H9 (cell line): ENCODE measurements around the gene CR1L. TPM values are rescaled to one million over a fixed set of nuclear protein-coding genes. Genes with fewer than 3 reads are reported as not detected.
"Not testable (repeated sequence)": the region's sequence is repeated elsewhere in the genome, so short reads cannot be mapped to it uniquely, and the experiment has no call there.

Experiments used
- DNase-seq: peaks from one replicate; pipeline ENCODE4 v3.0.0-alpha.2; 2017
- H2AFZ ChIP-seq: one replicate; pipeline ENCODE4 v1.6.1; 2013; ENCODE audit warnings: mild to moderate bottlenecking, low read length, control low read depth, moderate library complexity
- H2AK5ac ChIP-seq: 2 replicates; pipeline ENCODE4 v1.6.1; 2013; ENCODE audit warnings: low read length, control low read depth, mixed read lengths; ENCODE audit not compliant: insufficient read length
- H2BK120ac ChIP-seq: one replicate; pipeline ENCODE4 v1.6.1; 2013; ENCODE audit warnings: low read depth, mild to moderate bottlenecking, low read length, control low read depth, inconsistent platforms; ENCODE audit not compliant: poor library complexity, severe bottlenecking
- H2BK12ac ChIP-seq: 2 replicates; pipeline ENCODE4 v1.6.1; 2013; ENCODE audit warnings: low read length, control low read depth, mixed read lengths, low read depth; ENCODE audit not compliant: insufficient read length
- H2BK15ac ChIP-seq: 2 replicates; pipeline ENCODE4 v1.6.1; 2013; ENCODE audit warnings: low read depth, low read length, control low read depth
- H2BK20ac ChIP-seq: one replicate; pipeline ENCODE4 v1.6.1; 2013; ENCODE audit warnings: low read depth, mild to moderate bottlenecking, low read length, control low read depth, inconsistent platforms; ENCODE audit not compliant: poor library complexity, severe bottlenecking
- H2BK5ac ChIP-seq: 2 replicates; pipeline ENCODE4 v1.6.1; 2013; ENCODE audit warnings: low read length, control low read depth, mixed read lengths; ENCODE audit not compliant: insufficient read length
- H3K14ac ChIP-seq: 2 replicates; pipeline ENCODE4 v1.6.1; 2013; ENCODE audit warnings: low read length, control low read depth; ENCODE audit not compliant: insufficient read depth
- H3K18ac ChIP-seq: 2 replicates; pipeline ENCODE4 v1.6.1; 2013; ENCODE audit warnings: low read depth, mild to moderate bottlenecking, mixed read lengths, low read length, control low read depth; ENCODE audit not compliant: insufficient read length
- H3K23ac ChIP-seq: 2 replicates; pipeline ENCODE4 v1.6.1; 2013; ENCODE audit warnings: low read length, control low read depth, mixed read lengths, low read depth; ENCODE audit not compliant: insufficient read length
- H3K23me2 ChIP-seq: 2 replicates; pipeline ENCODE4 v1.6.1; 2013; ENCODE audit warnings: low read depth, mild to moderate bottlenecking, mixed read lengths, low read length, control low read depth; ENCODE audit not compliant: insufficient read length, poor library complexity, severe bottlenecking
- H3K27ac ChIP-seq: 2 replicates; pipeline ENCODE4 v1.5.1; 2013; ENCODE audit warnings: low read length, control low read depth, mixed read lengths, low read depth; ENCODE audit not compliant: insufficient read length
- H3K27me3 ChIP-seq: 2 replicates; pipeline ENCODE4 v1.6.1; 2013; ENCODE audit warnings: low read length, control low read depth, inconsistent platforms; ENCODE audit not compliant: insufficient read depth
- H3K4ac ChIP-seq: 2 replicates; pipeline ENCODE4 v1.6.1; 2013; ENCODE audit warnings: low read depth, mild to moderate bottlenecking, control low read depth, inconsistent platforms, low read length, moderate library complexity
- H3K4me1 ChIP-seq: 2 replicates; pipeline ENCODE4 v1.6.1; 2013; ENCODE audit warnings: low read length, control low read depth, inconsistent platforms; ENCODE audit not compliant: insufficient read depth
- H3K4me2 ChIP-seq: 2 replicates; pipeline ENCODE4 v1.6.1; 2013; ENCODE audit warnings: low read length, control low read depth, mixed read lengths; ENCODE audit not compliant: insufficient read length, insufficient read depth
- H3K56ac ChIP-seq: 2 replicates; pipeline ENCODE4 v1.6.1; 2013; ENCODE audit warnings: low read depth, mild to moderate bottlenecking, mixed read lengths, low read length, control low read depth; ENCODE audit not compliant: insufficient read length
- H3K79me1 ChIP-seq: 2 replicates; pipeline ENCODE4 v1.6.1; 2013; ENCODE audit warnings: low read depth, mild to moderate bottlenecking, moderate library complexity, low read length, control low read depth, inconsistent platforms; ENCODE audit not compliant: insufficient read depth, poor library complexity, severe bottlenecking
- H3K79me2 ChIP-seq: 2 replicates; pipeline ENCODE4 v1.6.1; 2013; ENCODE audit warnings: low read length, control low read depth, inconsistent platforms; ENCODE audit not compliant: insufficient read depth
- H3K9ac ChIP-seq: 2 replicates; pipeline ENCODE4 v1.6.1; 2013; ENCODE audit warnings: low read length, control low read depth, mixed read lengths; ENCODE audit not compliant: insufficient read length; ENCODE audit errors: extremely low read depth
- H3K9me3 ChIP-seq: one replicate; pipeline ENCODE4 v1.6.1; 2013; ENCODE audit warnings: low read depth, low read length, inconsistent platforms; ENCODE audit not compliant: control insufficient read depth
- H3T11ph ChIP-seq: one replicate; pipeline ENCODE4 v1.6.1; 2013; ENCODE audit warnings: mild to moderate bottlenecking, low read length, control low read depth, inconsistent platforms
- H4K20me1 ChIP-seq: one replicate; pipeline ENCODE4 v1.6.1; 2013; ENCODE audit not compliant: control insufficient read depth, insufficient read length, insufficient read depth
- H4K5ac ChIP-seq: 2 replicates; pipeline ENCODE4 v1.6.1; 2013; ENCODE audit warnings: low read depth, mild to moderate bottlenecking, mixed read lengths, low read length, control low read depth; ENCODE audit not compliant: insufficient read length
- H4K8ac ChIP-seq: replicated peaks from 2 replicates; pipeline ENCODE4 v1.6.1; 2013; ENCODE audit warnings: low read length, control low read depth, mixed read lengths, low read depth; ENCODE audit not compliant: insufficient read length
- H4K91ac ChIP-seq: 2 replicates; pipeline ENCODE4 v1.6.1; 2013; ENCODE audit warnings: low read depth, mild to moderate bottlenecking, moderate library complexity, mixed read lengths, low read length, control low read depth; ENCODE audit not compliant: insufficient read length
- H3K27ac Mint-ChIP-seq, 3 experiments: 2 replicates in 2 of 3; 3 replicates in 1 of 3; pipeline ENCODE4 v1.8.0; 2020 to 2021; ENCODE audit warnings: mixed read lengths in 3 of 3, mild to moderate bottlenecking in 1 of 3, moderate library complexity in 1 of 3
- H3K27me3 Mint-ChIP-seq: 2 replicates; pipeline ENCODE4 v1.8.0; 2021; ENCODE audit warnings: low read depth, mild to moderate bottlenecking, moderate library complexity, mixed read lengths
- H3K36me3 Mint-ChIP-seq, 3 experiments: 2 replicates in 2 of 3; 3 replicates in 1 of 3; pipeline ENCODE4 v1.8.0; 2020 to 2021; ENCODE audit warnings: low read depth in 3 of 3, mixed read lengths in 3 of 3; ENCODE audit not compliant: insufficient read depth in 1 of 3
- H3K4me1 Mint-ChIP-seq, 2 experiments: 2 replicates each; pipeline ENCODE4 v1.8.0; 2020; ENCODE audit warnings: mixed read lengths in 2 of 2
- H3K4me3 Mint-ChIP-seq, 2 experiments: 2 replicates in 1 of 2; 3 replicates in 1 of 2; pipeline ENCODE4 v1.8.0; 2020 to 2021; ENCODE audit warnings: mild to moderate bottlenecking in 2 of 2, mixed read lengths in 2 of 2, moderate library complexity in 1 of 2
- H3K9me3 Mint-ChIP-seq, 2 experiments: 2 replicates in 1 of 2; 3 replicates in 1 of 2; pipeline ENCODE4 v1.8.0; 2020; ENCODE audit warnings: mild to moderate bottlenecking in 2 of 2, mixed read lengths in 2 of 2, moderate library complexity in 1 of 2
- WGBS: extraction: QIAGEN DNeasy Blood & Tissue Kit; methylation state at CpG from one replicate; pipeline ENCODE4 v1.1.7; 2013; ENCODE audit warnings: missing lambda C conversion rate, low lambda C conversion rate, mixed read lengths; ENCODE audit not compliant: insufficient read length; ENCODE audit errors: extremely low coverage; 5-methylcytosine and 5-hydroxymethylcytosine counted together
- total RNA-seq: library from RNA; stranded (reverse); gene quantifications from 2 replicates; pipeline ENCODE4 v1.2.1, GENCODE V29; 2021

Gene CR1L
- total RNA-seq, 1 experiment from 2014 or later, result 0.37 TPM

- H2AFZ ChIP-seq, H4K20me1 ChIP-seq, H3K27ac Mint-ChIP-seq, H3K9me3 Mint-ChIP-seq, H3K4ac ChIP-seq, H2BK5ac ChIP-seq, H3K4me1 Mint-ChIP-seq, H3K9me3 ChIP-seq, H3T11ph ChIP-seq, H3K18ac ChIP-seq, H3K27me3 ChIP-seq, H3K79me1 ChIP-seq, H3K23ac ChIP-seq, H3K23me2 ChIP-seq, DNase-seq, H4K8ac ChIP-seq, H3K27me3 Mint-ChIP-seq, H3K79me2 ChIP-seq, H3K27ac ChIP-seq, H4K91ac ChIP-seq, H2AK5ac ChIP-seq, H3K36me3 Mint-ChIP-seq, H2BK12ac ChIP-seq, H3K56ac ChIP-seq, H3K4me2 ChIP-seq, H2BK15ac ChIP-seq, H4K5ac ChIP-seq, H3K4me1 ChIP-seq, H3K4me3 Mint-ChIP-seq, H3K9ac ChIP-seq, H2BK20ac ChIP-seq, H3K14ac ChIP-seq, H2BK120ac ChIP-seq: not testable (repeated sequence)
- WGBS, result no CpG with 5 or more reads among the region's 6 CpGs
These were observed 38.0 kb downstream of the CR1L start for GRCh38 chr1:207682872-207683434.

DNA sequence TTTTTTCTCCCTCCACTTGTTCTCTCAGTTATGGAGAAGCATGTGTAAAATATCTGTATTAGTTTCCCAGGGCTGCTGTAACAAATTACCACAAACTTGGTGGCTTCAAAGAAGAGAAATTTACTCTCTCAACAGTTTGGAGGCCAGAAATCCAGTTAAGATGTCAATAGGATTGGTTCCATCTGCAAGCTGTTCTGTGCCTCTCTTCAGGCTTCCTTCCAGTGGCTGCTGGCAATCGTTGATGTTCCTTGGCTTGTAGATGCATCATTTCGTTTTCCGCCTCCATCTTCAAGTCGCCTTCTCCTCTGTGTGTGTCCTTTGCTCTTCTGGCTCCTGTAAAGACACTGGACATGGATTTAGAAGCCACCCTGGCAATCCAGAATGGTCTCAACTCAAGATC, 45.6 kb downstream of the CR1L start:
- H3K79me2 ChIP-seq, DNase-seq, H3K4me1 ChIP-seq, H2BK120ac ChIP-seq, H2BK12ac ChIP-seq, H3K27me3 ChIP-seq, H4K91ac ChIP-seq, H3K18ac ChIP-seq, H2BK20ac ChIP-seq, H3K27ac ChIP-seq, H3K4me3 Mint-ChIP-seq, H3T11ph ChIP-seq, H2BK15ac ChIP-seq, H3K27ac Mint-ChIP-seq, H3K36me3 Mint-ChIP-seq, H4K5ac ChIP-seq, H3K4me2 ChIP-seq, H2AK5ac ChIP-seq, H3K23me2 ChIP-seq, H4K8ac ChIP-seq, H3K23ac ChIP-seq, H2BK5ac ChIP-seq, H3K4ac ChIP-seq, H3K9me3 Mint-ChIP-seq, H3K27me3 Mint-ChIP-seq, H3K79me1 ChIP-seq, H3K9me3 ChIP-seq, H4K20me1 ChIP-seq, H3K9ac ChIP-seq, H3K14ac ChIP-seq, H3K56ac ChIP-seq, H3K4me1 Mint-ChIP-seq: not testable (repeated sequence)
- peak overlapping the region; percentile 29 for H2AFZ ChIP-seq
- WGBS, result no CpG with 5 or more reads among the region's 4 CpGs
